HepG2 (cell line): ENCODE data around the gene EIF3J. TPM values are rescaled to one million over a fixed set of nuclear protein-coding genes. Genes with fewer than 3 reads are reported as not detected.

Experiments
- ATAC-seq: fragments of 200-7000 bp; cut with Tn5 transposase; 3 replicates; pipeline ENCODE4 v1.9.1; 2020; ENCODE audit warnings: mild to moderate bottlenecking, moderate library complexity
- BruUV-seq: library from RNA; stranded (reverse); fragments of 400-500 nt; replicated peaks from 2 replicates; lab custom pipeline; 2021; lab: Mats Ljungman, UMichigan
- CTCF ChIA-PET: fragments of 300-600 bp; formaldehyde crosslinking; extraction: SDS; loops from one replicate; lab custom pipeline; 2021; ENCODE audit warnings: low total read pairs, inconsistent platforms, low intra/inter-chr PET ratio; lab: Yijun Ruan, JAX
- POLR2A ChIA-PET: fragments of 350-600 bp; sonication (Branson Sonifier 250); formaldehyde crosslinking; loops from one replicate; lab custom pipeline; 2020; ENCODE audit warnings: antibody characterized with exemption, inconsistent platforms; lab: Yijun Ruan, JAX
- DNase-seq: peaks from one replicate; pipeline ENCODE4 v3.0.0-alpha.2; 2015; ENCODE audit warnings: low spot score
- FAIRE-seq: peaks from 3 replicates; lab custom pipeline; 2011; peaks lifted over from hg19 to GRCh38; lab: Jason Lieb, UNC
- H2AFZ ChIP-seq: one replicate; pipeline ENCODE4 v1.6.1; 2011; ENCODE audit warnings: low read length, inconsistent platforms
- H3K27ac ChIP-seq: fragments of 300-600 bp; 3 replicates; pipeline ENCODE4 v1.8.0; 2011; ENCODE audit warnings: mixed run types, mild to moderate bottlenecking, mixed read lengths, low read length, inconsistent platforms; ENCODE audit not compliant: insufficient read depth; ENCODE audit errors: extremely low read length
- H3K27me3 ChIP-seq, 2 experiments: fragments of 200-600 bp in 1 of 2; 2 replicates in 1 of 2; 3 replicates in 1 of 2; pipeline versions ENCODE4 v1.6.0 to v1.8.0; 2011; ENCODE audit warnings: low read length in 2 of 2, mild to moderate bottlenecking in 2 of 2, moderate library complexity in 2 of 2, inconsistent platforms in 1 of 2; ENCODE audit not compliant: insufficient read depth in 2 of 2, control insufficient read depth in 1 of 2
- H3K36me3 ChIP-seq, 2 experiments: fragments of 200-600 bp in 1 of 2; replicated peaks in 1 of 2; 2 replicates in 1 of 2; 3 replicates in 1 of 2; pipeline versions ENCODE4 v1.5.1 to v1.8.0; 2011; ENCODE audit warnings: low read length in 2 of 2, inconsistent platforms in 1 of 2; ENCODE audit not compliant: insufficient read depth in 2 of 2, control insufficient read depth in 1 of 2
- H3K4me1 ChIP-seq: 2 replicates; pipeline ENCODE4 v1.5.1; 2012; ENCODE audit warnings: low read length, inconsistent platforms; ENCODE audit not compliant: insufficient read depth
- H3K4me2 ChIP-seq: 2 replicates; pipeline ENCODE4 v1.6.0; 2011; ENCODE audit warnings: low read depth, low read length, inconsistent platforms
- H3K4me3 ChIP-seq, 3 experiments: fragments of 200-600 bp in 1 of 3; sonication (generic), shearing (Covaris generic) in 1 of 3; replicated peaks in 1 of 3; 2 replicates each; pipeline ENCODE4 v1.5.1; 2011 to 2016; ENCODE audit warnings: low read length in 3 of 3, inconsistent platforms in 2 of 3, low read depth in 2 of 3, mild to moderate bottlenecking in 2 of 3, control low read depth in 1 of 3, mixed read lengths in 1 of 3; ENCODE audit not compliant: insufficient read depth in 1 of 3
- H3K79me2 ChIP-seq: one replicate; pipeline ENCODE4 v1.6.1; 2011; ENCODE audit warnings: low read length, inconsistent platforms; ENCODE audit not compliant: insufficient read depth
- H3K9ac ChIP-seq: 2 replicates; pipeline ENCODE4 v1.6.0; 2011; ENCODE audit warnings: mild to moderate bottlenecking, low read depth, low read length, inconsistent platforms; ENCODE audit not compliant: insufficient read depth
- H3K9me3 ChIP-seq: 2 replicates; pipeline ENCODE4 v1.5.1; 2012; ENCODE audit warnings: mild to moderate bottlenecking, low read length
- H4K20me1 ChIP-seq: 2 replicates; pipeline ENCODE4 v1.6.0; 2011; ENCODE audit warnings: inconsistent platforms, mild to moderate bottlenecking, low read length, moderate library complexity; ENCODE audit not compliant: insufficient read depth
- ASH2L ChIP-seq: fragments of 300-600, 200-600 bp; sonication (generic); IDR thresholded peaks from 2 replicates; pipeline ENCODE4 v1.7.0; 2017; ENCODE audit warnings: low read depth, mild to moderate bottlenecking, moderate library complexity, mixed read lengths, low read length; ENCODE audit not compliant: insufficient read length
- HNRNPL ChIP-seq: fragments of 200-400 bp; formaldehyde crosslinking; IDR thresholded peaks from 2 replicates; pipeline ENCODE4 v1.6.1; 2017; ENCODE audit warnings: mild to moderate bottlenecking, low read depth, low read length
- NCOR1 ChIP-seq: fragments of 200-600 bp; sonication (generic); IDR thresholded peaks from 2 replicates; pipeline ENCODE4 v1.7.0; 2017; ENCODE audit warnings: antibody characterized with exemption, low read length, borderline replicate concordance
- NFIB ChIP-seq: sonication (generic); formaldehyde crosslinking; IDR thresholded peaks from 2 replicates; pipeline ENCODE4 v1.9.0; 2021; ENCODE audit warnings: missing genetic modification reagents, mild to moderate bottlenecking, borderline replicate concordance
- NR2F6 ChIP-seq, 2 experiments: IDR thresholded peaks; 2 replicates each; pipeline ENCODE4 v1.6.1; 2016; ENCODE audit warnings: antibody characterized with exemption in 1 of 2, mild to moderate bottlenecking in 1 of 2
- RFXAP ChIP-seq: sonication (generic); formaldehyde crosslinking; IDR thresholded peaks from 2 replicates; pipeline ENCODE4 v1.4.0; 2020; ENCODE audit warnings: missing genetic modification reagents, borderline replicate concordance
- SALL1 ChIP-seq: sonication (generic); formaldehyde crosslinking; IDR thresholded peaks from 2 replicates; pipeline ENCODE4 v1.8.0; 2022; ENCODE audit warnings: mild to moderate bottlenecking, missing genetic modification reagents
- SATB2 ChIP-seq: sonication (generic); formaldehyde crosslinking; IDR thresholded peaks from 2 replicates; pipeline ENCODE4 v1.5.0; 2020; ENCODE audit warnings: missing genetic modification reagents
- SIX4 ChIP-seq: sonication (generic); formaldehyde crosslinking; IDR thresholded peaks from 2 replicates; pipeline ENCODE4 v1.4.0; 2020; ENCODE audit warnings: missing genetic modification reagents
- TSC22D2 ChIP-seq: sonication (generic); formaldehyde crosslinking; IDR thresholded peaks from 2 replicates; pipeline ENCODE4 v1.5.1; 2020; ENCODE audit warnings: missing genetic modification reagents, mild to moderate bottlenecking, borderline replicate concordance
- ZFP90 ChIP-seq: sonication (generic); formaldehyde crosslinking; IDR thresholded peaks from 2 replicates; pipeline ENCODE4 v1.8.0; 2022; ENCODE audit warnings: missing genetic modification reagents, mild to moderate bottlenecking, inconsistent platforms, borderline replicate concordance
- ZNF382 ChIP-seq: sonication (generic); formaldehyde crosslinking; IDR thresholded peaks from 2 replicates; pipeline ENCODE4 v1.5.0; 2020; ENCODE audit warnings: missing genetic modification reagents, mild to moderate bottlenecking, borderline replicate concordance
- ZNF772 ChIP-seq: sonication (generic); formaldehyde crosslinking; IDR thresholded peaks from 2 replicates; pipeline ENCODE4 v1.5.0; 2020; ENCODE audit warnings: mild to moderate bottlenecking, missing genetic modification reagents
- WGBS: methylation state at CpG from one replicate; pipeline ENCODE4 v1.1.6; 2017; ENCODE audit warnings: low lambda C conversion rate; 5-methylcytosine and 5-hydroxymethylcytosine counted together
- in situ Hi-C: cut with HindIII; loops from 2 replicates; pipeline ENCODE4 v1.10.0; 2017; ENCODE audit warnings: low pct_unique_long_range_greater_than_20kb; ENCODE audit not compliant: extremely low pct_ligation_motif_present
- intact Hi-C: fragments of 100-400 bp; cut with micrococcal nuclease; formaldehyde crosslinking; loops from one replicate; pipeline ENCODE4 v1.10.0; 2022; ENCODE audit not compliant: unreplicated experiment
- polyA plus RNA-seq, 8 experiments: library from polyadenylated mRNA; depleted of rRNA in 3 of 8; stranded (reverse) in 7 of 8; unstranded in 1 of 8; fragments of >200 nt; fragmentation: Illumina TruSeq in 4 of 8; extraction: Trizol in 4 of 8; gene quantifications; 2 replicates each; pipeline versions ENCODE4 v1.2.1 to v1.2.3, GENCODE V29; 2011 to 2016; ENCODE audit warnings: low read depth in 4 of 8, missing spikeins in 1 of 8, mixed read lengths in 1 of 8; ENCODE audit not compliant: insufficient read depth in 1 of 8
- total RNA-seq, 5 experiments: library from RNA; depleted of rRNA; stranded (reverse); fragments of >200 nt; fragmentation: Illumina TruSeq; extraction: Trizol; gene quantifications; 2 replicates each; pipeline ENCODE4 v1.2.3, GENCODE V29; 2016; ENCODE audit warnings: low read depth in 1 of 5
- TF ChIP-seq, protein P1 (sequence below): fragments of 450-650 bp; IDR thresholded peaks from 2 replicates; pipeline ENCODE4 v1.6.1; 2017; ENCODE audit warnings: mild to moderate bottlenecking
- TF ChIP-seq, protein P2 (sequence below): sonication (generic); formaldehyde crosslinking; IDR thresholded peaks from 2 replicates; pipeline ENCODE4 v1.8.1; 2023; ENCODE audit warnings: missing genetic modification reagents, inconsistent platforms, borderline replicate concordance
- TF ChIP-seq, protein P3 (sequence below): sonication (generic); formaldehyde crosslinking; IDR thresholded peaks from 2 replicates; pipeline ENCODE4 v1.5.0; 2020; ENCODE audit warnings: mild to moderate bottlenecking, missing genetic modification reagents
- TF ChIP-seq, protein P4 (sequence below): IDR thresholded peaks from 2 replicates; pipeline ENCODE4 v1.6.1; 2016

Gene EIF3J
- total and polyA plus RNA-seq, 2 of the 13 experiments (the other 11 are each of a cell fraction or from before 2014, with no cell fraction given): 51.7 to 69.2 TPM

DNA sequence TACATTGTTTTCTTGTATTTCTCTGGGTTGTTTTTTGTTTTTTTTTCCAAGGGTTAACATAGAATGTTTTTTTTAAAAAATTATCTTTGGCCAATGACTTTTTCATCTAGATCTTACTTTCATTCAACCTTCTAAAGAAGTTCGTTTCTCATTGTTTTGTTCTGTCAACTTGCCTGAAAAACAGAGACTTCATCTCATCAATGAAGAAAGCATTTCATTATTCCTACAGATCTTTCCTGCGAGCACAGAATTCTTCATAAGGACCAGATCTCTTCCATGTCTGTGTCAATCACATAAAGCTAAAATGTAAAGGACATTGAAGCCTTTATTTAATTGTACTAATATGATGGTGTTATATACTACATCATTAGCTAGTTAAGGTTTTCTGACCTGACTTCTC lies 9.7 kb upstream of the EIF3J start:
- TF ChIP-seq ZNF382 (CRISPR knock-in tag) (no peak), ASH2L (no peak), SALL1 (no peak), ZNF772 (no peak), TSC22D2 (no peak), ZFP90 (no peak), NCOR1 (no peak), HNRNPL (no peak), NR2F6 (IDR thresholded peaks at IDR 0.05) (no peak), NR2F6 (CRISPR knock-in tag; IDR thresholded peaks at IDR 0.05) (no peak), SATB2 (CRISPR knock-in tag) (no peak), SIX4 (CRISPR knock-in tag) (no peak), NFIB (CRISPR knock-in tag) (no peak), RFXAP (no peak)
- TF ChIP-seq, protein P1, sequence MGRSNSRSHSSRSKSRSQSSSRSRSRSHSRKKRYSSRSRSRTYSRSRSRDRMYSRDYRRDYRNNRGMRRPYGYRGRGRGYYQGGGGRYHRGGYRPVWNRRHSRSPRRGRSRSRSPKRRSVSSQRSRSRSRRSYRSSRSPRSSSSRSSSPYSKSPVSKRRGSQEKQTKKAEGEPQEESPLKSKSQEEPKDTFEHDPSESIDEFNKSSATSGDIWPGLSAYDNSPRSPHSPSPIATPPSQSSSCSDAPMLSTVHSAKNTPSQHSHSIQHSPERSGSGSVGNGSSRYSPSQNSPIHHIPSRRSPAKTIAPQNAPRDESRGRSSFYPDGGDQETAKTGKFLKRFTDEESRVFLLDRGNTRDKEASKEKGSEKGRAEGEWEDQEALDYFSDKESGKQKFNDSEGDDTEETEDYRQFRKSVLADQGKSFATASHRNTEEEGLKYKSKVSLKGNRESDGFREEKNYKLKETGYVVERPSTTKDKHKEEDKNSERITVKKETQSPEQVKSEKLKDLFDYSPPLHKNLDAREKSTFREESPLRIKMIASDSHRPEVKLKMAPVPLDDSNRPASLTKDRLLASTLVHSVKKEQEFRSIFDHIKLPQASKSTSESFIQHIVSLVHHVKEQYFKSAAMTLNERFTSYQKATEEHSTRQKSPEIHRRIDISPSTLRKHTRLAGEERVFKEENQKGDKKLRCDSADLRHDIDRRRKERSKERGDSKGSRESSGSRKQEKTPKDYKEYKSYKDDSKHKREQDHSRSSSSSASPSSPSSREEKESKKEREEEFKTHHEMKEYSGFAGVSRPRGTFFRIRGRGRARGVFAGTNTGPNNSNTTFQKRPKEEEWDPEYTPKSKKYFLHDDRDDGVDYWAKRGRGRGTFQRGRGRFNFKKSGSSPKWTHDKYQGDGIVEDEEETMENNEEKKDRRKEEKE: no peak
- TF ChIP-seq, protein P2, sequence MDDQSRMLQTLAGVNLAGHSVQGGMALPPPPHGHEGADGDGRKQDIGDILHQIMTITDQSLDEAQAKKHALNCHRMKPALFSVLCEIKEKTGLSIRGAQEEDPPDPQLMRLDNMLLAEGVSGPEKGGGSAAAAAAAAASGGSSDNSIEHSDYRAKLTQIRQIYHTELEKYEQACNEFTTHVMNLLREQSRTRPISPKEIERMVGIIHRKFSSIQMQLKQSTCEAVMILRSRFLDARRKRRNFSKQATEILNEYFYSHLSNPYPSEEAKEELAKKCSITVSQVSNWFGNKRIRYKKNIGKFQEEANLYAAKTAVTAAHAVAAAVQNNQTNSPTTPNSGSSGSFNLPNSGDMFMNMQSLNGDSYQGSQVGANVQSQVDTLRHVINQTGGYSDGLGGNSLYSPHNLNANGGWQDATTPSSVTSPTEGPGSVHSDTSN (CRISPR knock-in tag): no peak
- TF ChIP-seq, protein P3, sequence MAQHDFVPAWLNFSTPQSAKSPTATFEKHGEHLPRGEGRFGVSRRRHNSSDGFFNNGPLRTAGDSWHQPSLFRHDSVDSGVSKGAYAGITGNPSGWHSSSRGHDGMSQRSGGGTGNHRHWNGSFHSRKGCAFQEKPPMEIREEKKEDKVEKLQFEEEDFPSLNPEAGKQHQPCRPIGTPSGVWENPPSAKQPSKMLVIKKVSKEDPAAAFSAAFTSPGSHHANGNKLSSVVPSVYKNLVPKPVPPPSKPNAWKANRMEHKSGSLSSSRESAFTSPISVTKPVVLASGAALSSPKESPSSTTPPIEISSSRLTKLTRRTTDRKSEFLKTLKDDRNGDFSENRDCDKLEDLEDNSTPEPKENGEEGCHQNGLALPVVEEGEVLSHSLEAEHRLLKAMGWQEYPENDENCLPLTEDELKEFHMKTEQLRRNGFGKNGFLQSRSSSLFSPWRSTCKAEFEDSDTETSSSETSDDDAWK (CRISPR knock-in tag): no peak
- TF ChIP-seq, protein P4, sequence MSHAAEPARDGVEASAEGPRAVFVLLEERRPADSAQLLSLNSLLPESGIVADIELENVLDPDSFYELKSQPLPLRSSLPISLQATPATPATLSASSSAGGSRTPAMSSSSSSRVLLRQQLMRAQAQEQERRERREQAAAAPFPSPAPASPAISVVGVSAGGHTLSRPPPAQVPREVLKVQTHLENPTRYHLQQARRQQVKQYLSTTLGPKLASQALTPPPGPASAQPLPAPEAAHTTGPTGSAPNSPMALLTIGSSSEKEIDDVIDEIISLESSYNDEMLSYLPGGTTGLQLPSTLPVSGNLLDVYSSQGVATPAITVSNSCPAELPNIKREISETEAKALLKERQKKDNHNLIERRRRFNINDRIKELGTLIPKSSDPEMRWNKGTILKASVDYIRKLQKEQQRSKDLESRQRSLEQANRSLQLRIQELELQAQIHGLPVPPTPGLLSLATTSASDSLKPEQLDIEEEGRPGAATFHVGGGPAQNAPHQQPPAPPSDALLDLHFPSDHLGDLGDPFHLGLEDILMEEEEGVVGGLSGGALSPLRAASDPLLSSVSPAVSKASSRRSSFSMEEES (CRISPR knock-in tag): no peak
- Histone ChIP-seq H3K27ac (no peak overlapping the region), H3K4me3 (no peak overlapping the region), H3K9ac (no peak overlapping the region), H3K36me3 (peaks cover 2 to 16% of the 10 kb centered on the region in 2 experiments; a peak in 3 of 5 replicates), H3K4me2 (no peak overlapping the region), H3K9me3 (no peaks in the 10 kb centered on the region), H2AFZ (no peak overlapping the region), H4K20me1 (no peaks in the 10 kb centered on the region), H3K27me3 (no peaks in the 10 kb centered on the region), H3K79me2 (no peaks in the 10 kb centered on the region), H3K4me1 (no peaks in the 10 kb centered on the region)
- POLR2A ChIA-PET: interaction anchor here (1.4 kb wide), 1 partner anchor 10 kb away, joined by 4 read pairs; the partner anchor contains the start of gene EIF3J
- in situ Hi-C loops (no loop called here), intact Hi-C loops (no loop called here)
- DNase-seq (no peak), ATAC-seq (no peak), FAIRE-seq (no peak)
- no TSS peak for BruUV-seq
- CTCF ChIA-PET: no interaction called here
- WGBS: 94% methylated on average over 2 of the region's 2 CpGs
